Central memory CD8-positive, alpha-beta T cell (primary cell): Measurements from ENCODE around the gene NAGPA.

Experiments used
- ATAC-seq: fragments of 150-1000 bp; cut with Tn5 transposase; replicated peaks from 2 replicates; pipeline ENCODE4 v1.10.0; 2022; ENCODE audit warnings: mild to moderate bottlenecking, moderate FRiP score, moderate number of reproducible peaks; ENCODE audit not compliant: poor library complexity, severe bottlenecking; ENCODE audit errors: extremely low read depth
- DNase-seq, 2 donors: peaks; one replicate each; pipeline ENCODE4 v3.0.0; 2021; ENCODE audit warnings: low spot score in 2 of 2
- H3K27ac Mint-ChIP-seq: one replicate; pipeline ENCODE4 v1.8.0; 2022; ENCODE audit warnings: low read depth, mild to moderate bottlenecking, moderate library complexity, mixed read lengths
- H3K27me3 Mint-ChIP-seq: one replicate; pipeline ENCODE4 v1.8.0; 2022; ENCODE audit warnings: mixed read lengths
- H3K36me3 Mint-ChIP-seq: one replicate; pipeline ENCODE4 v1.8.0; 2022; ENCODE audit warnings: mild to moderate bottlenecking, moderate library complexity, mixed read lengths; ENCODE audit not compliant: insufficient read depth
- H3K4me1 Mint-ChIP-seq: one replicate; pipeline ENCODE4 v1.8.0; 2022; ENCODE audit warnings: mixed read lengths
- H3K4me3 Mint-ChIP-seq: one replicate; pipeline ENCODE4 v1.8.0; 2022; ENCODE audit warnings: mild to moderate bottlenecking, moderate library complexity, mixed read lengths
- H3K9me3 Mint-ChIP-seq: one replicate; pipeline ENCODE4 v1.8.0; 2022; ENCODE audit warnings: mixed read lengths

The NAGPA gene

GRCh38 chr16:5032748-5033167 lies 977 bp downstream of the NAGPA start:
- no peak for DNase-seq
- Mint-ChIP-seq H3K4me1 (peaks cover 26% of the 10 kb centered on the region), H3K36me3 (peaks cover 19% of the 10 kb centered on the region), H3K9me3 (no peaks in the 10 kb centered on the region), H3K27me3 (no peaks in the 10 kb centered on the region), H3K27ac (no peak overlapping the region), H3K4me3 (peak overlapping the region; percentile 86)
- ATAC-seq: no peak

GRCh38 chr16:5031601-5032000 lies 2.1 kb downstream of the NAGPA start:
- Mint-ChIP-seq H3K9me3 (no peaks in the 10 kb centered on the region), H3K4me3 (no peak overlapping the region), H3K27ac (no peak overlapping the region), H3K4me1 (peaks cover 26% of the 10 kb centered on the region), H3K27me3 (no peaks in the 10 kb centered on the region), H3K36me3 (peaks cover 19% of the 10 kb centered on the region)
- no peak for DNase-seq
- no peak for ATAC-seq

- Mint-ChIP-seq H3K4me1 (peaks cover 26% of the 10 kb centered on the region), H3K36me3 (peaks cover 17% of the 10 kb centered on the region), H3K4me3 (no peak overlapping the region), H3K27ac (no peak overlapping the region), H3K27me3 (no peaks in the 10 kb centered on the region), H3K9me3 (no peaks in the 10 kb centered on the region)
- DNase-seq (no peak), ATAC-seq (no peak)
Observed at GRCh38 chr16:5030251-5030870, 3.4 kb downstream of the NAGPA start.

GRCh38 chr16:5028950-5029475 lies 4.7 kb downstream of the NAGPA start:
- peaks cover 18% of the 10 kb centered on the region for H3K4me1 Mint-ChIP-seq
- H3K27me3 Mint-ChIP-seq: no peaks in the 10 kb centered on the region
- no peak for ATAC-seq

GRCh38 chr16:5027575-5028235 lies 6.0 kb downstream of the NAGPA start:
- H3K4me3 Mint-ChIP-seq: no peak overlapping the region
- ATAC-seq: no peak
- H3K4me1 Mint-ChIP-seq: peaks cover 11% of the 10 kb centered on the region
- no peaks in the 10 kb centered on the region for H3K9me3 Mint-ChIP-seq
- peaks cover 5% of the 10 kb centered on the region for H3K36me3 Mint-ChIP-seq
- H3K27ac Mint-ChIP-seq: no peak overlapping the region
- DNase-seq: no peak
- H3K27me3 Mint-ChIP-seq: no peaks in the 10 kb centered on the region

More at GRCh38 chr16:5028950-5029475, 4.7 kb downstream of the NAGPA start:
- no peak overlapping the region for H3K4me3 Mint-ChIP-seq
- no peak for DNase-seq
- no peak overlapping the region for H3K27ac Mint-ChIP-seq
- H3K36me3 Mint-ChIP-seq: peaks cover 14% of the 10 kb centered on the region
- H3K9me3 Mint-ChIP-seq: no peaks in the 10 kb centered on the region

- ATAC-seq: no peak
- Mint-ChIP-seq H3K4me3 (no peak overlapping the region), H3K36me3 (peaks cover 5% of the 10 kb centered on the region), H3K27ac (no peak overlapping the region), H3K27me3 (no peaks in the 10 kb centered on the region), H3K9me3 (no peaks in the 10 kb centered on the region), H3K4me1 (peaks cover 9% of the 10 kb centered on the region)
- DNase-seq: no peak
Observed at GRCh38 chr16:5027086-5027485, 6.6 kb downstream of the NAGPA start.

GRCh38 chr16:5026664-5027063 lies 7.1 kb downstream of the NAGPA start:
- Mint-ChIP-seq H3K4me3 (no peak overlapping the region), H3K27ac (no peak overlapping the region), H3K4me1 (peaks cover 6% of the 10 kb centered on the region), H3K27me3 (no peaks in the 10 kb centered on the region), H3K36me3 (peaks cover 4% of the 10 kb centered on the region), H3K9me3 (no peaks in the 10 kb centered on the region)
- ATAC-seq: no peak
- no peak for DNase-seq

- no peak for DNase-seq
- Mint-ChIP-seq H3K4me3 (no peak overlapping the region), H3K27ac (no peak overlapping the region), H3K4me1 (no peaks in the 10 kb centered on the region), H3K9me3 (no peaks in the 10 kb centered on the region), H3K36me3 (peaks cover 2% of the 10 kb centered on the region), H3K27me3 (no peaks in the 10 kb centered on the region)
- no peak for ATAC-seq
Observed at GRCh38 chr16:5025171-5025632, 8.5 kb downstream of the NAGPA start.

GRCh38 chr16:5024632-5025031 lies 9.1 kb downstream of the NAGPA start:
- Mint-ChIP-seq H3K4me1 (no peaks in the 10 kb centered on the region), H3K27me3 (no peaks in the 10 kb centered on the region), H3K9me3 (no peaks in the 10 kb centered on the region), H3K36me3 (peaks cover 2% of the 10 kb centered on the region), H3K27ac (no peak overlapping the region), H3K4me3 (no peak overlapping the region)
- ATAC-seq (no peak), DNase-seq (no peak)

GRCh38 chr16:5022521-5022920 lies 11.2 kb downstream of the NAGPA start:
- DNase-seq: no peak
- no peaks in the 10 kb centered on the region for H3K36me3 Mint-ChIP-seq
- ATAC-seq: no peak
- H3K27me3 Mint-ChIP-seq: no peaks in the 10 kb centered on the region
- H3K9me3 Mint-ChIP-seq: no peaks in the 10 kb centered on the region
- H3K4me1 Mint-ChIP-seq: no peaks in the 10 kb centered on the region
- H3K27ac Mint-ChIP-seq: no peak overlapping the region
- no peak overlapping the region for H3K4me3 Mint-ChIP-seq

GRCh38 chr16:5020551-5020950 lies 13.2 kb downstream of the NAGPA start:
- no peak for DNase-seq
- H3K4me3 Mint-ChIP-seq: no peak overlapping the region

GRCh38 chr16:5019775-5020174 lies 14.0 kb downstream of the NAGPA start:
- no peaks in the 10 kb centered on the region for H3K36me3 Mint-ChIP-seq
- DNase-seq: no peak
- H3K27me3 Mint-ChIP-seq: no peaks in the 10 kb centered on the region
- no peak for ATAC-seq
- no peaks in the 10 kb centered on the region for H3K4me1 Mint-ChIP-seq
- H3K27ac Mint-ChIP-seq: no peak overlapping the region
- no peak overlapping the region for H3K4me3 Mint-ChIP-seq
- H3K9me3 Mint-ChIP-seq: no peaks in the 10 kb centered on the region

More at GRCh38 chr16:5020551-5020950, 13.2 kb downstream of the NAGPA start:
- no peak overlapping the region for H3K27ac Mint-ChIP-seq
- no peaks in the 10 kb centered on the region for H3K27me3 Mint-ChIP-seq
- no peaks in the 10 kb centered on the region for H3K36me3 Mint-ChIP-seq
- H3K4me1 Mint-ChIP-seq: no peaks in the 10 kb centered on the region
- ATAC-seq: no peak
- no peaks in the 10 kb centered on the region for H3K9me3 Mint-ChIP-seq

GRCh38 chr16:5018793-5019192 lies 14.9 kb downstream of the NAGPA start:
- Mint-ChIP-seq H3K4me1 (no peaks in the 10 kb centered on the region), H3K4me3 (no peak overlapping the region), H3K27ac (no peak overlapping the region), H3K27me3 (no peaks in the 10 kb centered on the region), H3K9me3 (no peaks in the 10 kb centered on the region), H3K36me3 (no peaks in the 10 kb centered on the region)
- DNase-seq: no peak
- no peak for ATAC-seq
